Activated CD4-positive, alpha-beta T cell treated with anti-CD3 and anti-CD28 coated beads, Interleukin-2, amount 10 ng/mL, durations not matched to agents 24 days and 14 days (primary cell): ENCODE measurements around the gene ARCN1. TPM values are rescaled to one million over a fixed set of nuclear protein-coding genes. Genes with fewer than 3 reads are reported as not detected.
"Not testable (repeated sequence)": the region's sequence is repeated elsewhere in the genome, so short reads cannot be mapped to it uniquely, and the experiment has no call there.

Source experiments
- DNase-seq: peaks from one replicate; pipeline ENCODE4 v3.0.0; 2022
- H3K27ac Mint-ChIP-seq: one replicate; pipeline ENCODE4 v1.8.0; 2022; ENCODE audit warnings: mild to moderate bottlenecking, mixed read lengths
- H3K27me3 Mint-ChIP-seq: one replicate; pipeline ENCODE4 v1.8.0; 2022; ENCODE audit warnings: mixed read lengths
- H3K36me3 Mint-ChIP-seq: one replicate; pipeline ENCODE4 v1.8.0; 2022; ENCODE audit warnings: low read depth, mild to moderate bottlenecking, mixed read lengths
- H3K4me1 Mint-ChIP-seq: one replicate; pipeline ENCODE4 v1.8.0; 2021; ENCODE audit warnings: mixed read lengths
- H3K4me3 Mint-ChIP-seq: one replicate; pipeline ENCODE4 v1.8.0; 2022; ENCODE audit warnings: mild to moderate bottlenecking, moderate library complexity, mixed read lengths
- H3K9me3 Mint-ChIP-seq: one replicate; pipeline ENCODE4 v1.8.0; 2021; ENCODE audit warnings: mixed read lengths
- intact Hi-C: fragments of 100-400 bp; cut with micrococcal nuclease; formaldehyde crosslinking; loops from one replicate; pipeline ENCODE4 v1.15.1; 2023
- total RNA-seq: library from RNA; stranded (reverse); gene quantifications from 2 replicates; pipeline ENCODE4 v1.2.3, GENCODE V29; 2022

Gene ARCN1
- total RNA-seq, 1 donor from 2014 or later: 147 TPM

GRCh38 chr11:118570787-118571186 is 1.4 kb upstream of the ARCN1 start:
- DNase-seq: no peak
- intact Hi-C loops: loop anchor here (5.0 kb wide), 3 partner anchors 133 to 263 kb away; partner anchors contain the start of gene KMT2A
- H3K27me3 Mint-ChIP-seq: no peaks in the 10 kb centered on the region
- H3K27ac Mint-ChIP-seq: no peak overlapping the region
- H3K4me1 Mint-ChIP-seq: peaks cover 26% of the 10 kb centered on the region
- H3K36me3 Mint-ChIP-seq: peaks cover 11% of the 10 kb centered on the region
- no peak overlapping the region for H3K4me3 Mint-ChIP-seq
- no peaks in the 10 kb centered on the region for H3K9me3 Mint-ChIP-seq

- Mint-ChIP-seq H3K27ac (peak overlapping the region; percentile 93), H3K36me3 (peaks cover 14% of the 10 kb centered on the region), H3K4me1 (peaks cover 31% of the 10 kb centered on the region), H3K4me3 (peak overlapping the region; percentile 97)
- not testable (repeated sequence) for DNase-seq, H3K27me3 Mint-ChIP-seq, H3K9me3 Mint-ChIP-seq
- intact Hi-C loops: loop anchor here (2.0 to 5.0 kb wide), 5 partner anchors 37 to 264 kb away; partner anchors contain the start of genes ATP5MG and KMT2A
Measured at GRCh38 chr11:118571701-118572060, 528 bp upstream of the ARCN1 start.

- no peaks in the 10 kb centered on the region for H3K9me3 Mint-ChIP-seq
- peaks cover 35% of the 10 kb centered on the region for H3K4me1 Mint-ChIP-seq
- peak; percentile 77 for DNase-seq
- H3K27ac Mint-ChIP-seq: peak overlapping the region; percentile 93
- no peaks in the 10 kb centered on the region for H3K27me3 Mint-ChIP-seq
- peaks cover 19% of the 10 kb centered on the region for H3K36me3 Mint-ChIP-seq
- H3K4me3 Mint-ChIP-seq: peak overlapping the region; percentile 97
- intact Hi-C loops: loop anchor here (2.0 to 5.0 kb wide), 5 partner anchors 36 to 266 kb away; partner anchors contain the start of genes ATP5MG and KMT2A
Measured at GRCh38 chr11:118572981-118573550, 857 bp downstream of the ARCN1 start.

GRCh38 chr11:118574636-118575035 is 2.4 kb downstream of the ARCN1 start:
- Mint-ChIP-seq H3K36me3 (peaks cover 23% of the 10 kb centered on the region), H3K9me3 (no peaks in the 10 kb centered on the region), H3K4me3 (peak overlapping the region; percentile 45), H3K4me1 (peaks cover 35% of the 10 kb centered on the region), H3K27ac (no peak overlapping the region), H3K27me3 (no peaks in the 10 kb centered on the region)
- intact Hi-C loops: loop anchor here (5.0 kb wide), 3 partner anchors 137 to 267 kb away; partner anchors contain the start of gene KMT2A
- no peak for DNase-seq

- DNase-seq, H3K9me3 Mint-ChIP-seq, intact Hi-C loops, H3K27me3 Mint-ChIP-seq, H3K4me3 Mint-ChIP-seq, H3K27ac Mint-ChIP-seq: not testable (repeated sequence)
- peaks cover 28% of the 10 kb centered on the region for H3K36me3 Mint-ChIP-seq
- peaks cover 28% of the 10 kb centered on the region for H3K4me1 Mint-ChIP-seq
Measured at GRCh38 chr11:118577995-118578394, 5.8 kb downstream of the ARCN1 start.

GRCh38 chr11:118581057-118581456 is 8.8 kb downstream of the ARCN1 start:
- Mint-ChIP-seq H3K9me3 (no peaks in the 10 kb centered on the region), H3K27me3 (no peaks in the 10 kb centered on the region), H3K4me3 (no peak overlapping the region), H3K4me1 (peaks cover 9% of the 10 kb centered on the region), H3K36me3 (peaks cover 40% of the 10 kb centered on the region), H3K27ac (no peak overlapping the region)
- intact Hi-C loops: no loop called here
- no peak for DNase-seq

GRCh38 chr11:118587952-118588351 is 15.7 kb downstream of the ARCN1 start:
- Mint-ChIP-seq H3K4me1 (peaks cover 2% of the 10 kb centered on the region), H3K4me3 (no peak overlapping the region), H3K27me3 (no peaks in the 10 kb centered on the region), H3K36me3 (peaks cover 59% of the 10 kb centered on the region), H3K9me3 (no peaks in the 10 kb centered on the region), H3K27ac (no peak overlapping the region)
- DNase-seq: no peak
- intact Hi-C loops: no loop called here

GRCh38 chr11:118592616-118593367 is 20.6 kb downstream of the ARCN1 start:
- no peaks in the 10 kb centered on the region for H3K9me3 Mint-ChIP-seq
- no peaks in the 10 kb centered on the region for H3K27me3 Mint-ChIP-seq
- intact Hi-C loops: no loop called here
- H3K4me3 Mint-ChIP-seq: no peak overlapping the region
- no peak overlapping the region for H3K27ac Mint-ChIP-seq
- no peak for DNase-seq
- peaks cover 61% of the 10 kb centered on the region for H3K36me3 Mint-ChIP-seq
- H3K4me1 Mint-ChIP-seq: peaks cover 10% of the 10 kb centered on the region

- DNase-seq: peak; percentile 82
- H3K9me3 Mint-ChIP-seq, H3K4me3 Mint-ChIP-seq, H3K4me1 Mint-ChIP-seq, H3K27me3 Mint-ChIP-seq, H3K27ac Mint-ChIP-seq: not testable (repeated sequence)
- intact Hi-C loops: loop anchor here (1.0 kb wide), 2 partner anchors 16 to 64 kb away; no protein-coding TSS in a partner anchor
- peaks cover 62% of the 10 kb centered on the region for H3K36me3 Mint-ChIP-seq
Measured at GRCh38 chr11:118594984-118595383, 22.8 kb downstream of the ARCN1 start.

- intact Hi-C loops: no loop called here
- H3K27me3 Mint-ChIP-seq: no peaks in the 10 kb centered on the region
- H3K36me3 Mint-ChIP-seq: peaks cover 61% of the 10 kb centered on the region
- no peak for DNase-seq
- peaks cover 10% of the 10 kb centered on the region for H3K4me1 Mint-ChIP-seq
- no peak overlapping the region for H3K4me3 Mint-ChIP-seq
- no peak overlapping the region for H3K27ac Mint-ChIP-seq
- no peaks in the 10 kb centered on the region for H3K9me3 Mint-ChIP-seq
Measured at GRCh38 chr11:118596224-118597146, 24.3 kb downstream of the ARCN1 start.

GRCh38 chr11:118597556-118597955 is 25.3 kb downstream of the ARCN1 start:
- Mint-ChIP-seq H3K4me3 (no peak overlapping the region), H3K27me3 (no peaks in the 10 kb centered on the region), H3K27ac (no peak overlapping the region), H3K9me3 (no peaks in the 10 kb centered on the region), H3K36me3 (peaks cover 69% of the 10 kb centered on the region), H3K4me1 (peaks cover 13% of the 10 kb centered on the region)
- DNase-seq: no peak
- intact Hi-C loops: no loop called here

- Mint-ChIP-seq H3K4me3 (no peak overlapping the region), H3K27me3 (peaks cover 9% of the 10 kb centered on the region), H3K9me3 (no peaks in the 10 kb centered on the region), H3K27ac (no peak overlapping the region), H3K4me1 (peaks cover 8% of the 10 kb centered on the region), H3K36me3 (peaks cover 44% of the 10 kb centered on the region)
- no peak for DNase-seq
- intact Hi-C loops: no loop called here
Measured at GRCh38 chr11:118602331-118602730, 30.1 kb downstream of the ARCN1 start.

- DNase-seq, H3K27ac Mint-ChIP-seq, H3K9me3 Mint-ChIP-seq, intact Hi-C loops, H3K4me3 Mint-ChIP-seq: not testable (repeated sequence)
- H3K4me1 Mint-ChIP-seq: peaks cover 13% of the 10 kb centered on the region
- peaks cover 37% of the 10 kb centered on the region for H3K36me3 Mint-ChIP-seq
- peaks cover 11% of the 10 kb centered on the region for H3K27me3 Mint-ChIP-seq
Measured at GRCh38 chr11:118603709-118604108, 31.5 kb downstream of the ARCN1 start.
